Measurements from ENCODE around the gene THUMPD3.

DNA sequence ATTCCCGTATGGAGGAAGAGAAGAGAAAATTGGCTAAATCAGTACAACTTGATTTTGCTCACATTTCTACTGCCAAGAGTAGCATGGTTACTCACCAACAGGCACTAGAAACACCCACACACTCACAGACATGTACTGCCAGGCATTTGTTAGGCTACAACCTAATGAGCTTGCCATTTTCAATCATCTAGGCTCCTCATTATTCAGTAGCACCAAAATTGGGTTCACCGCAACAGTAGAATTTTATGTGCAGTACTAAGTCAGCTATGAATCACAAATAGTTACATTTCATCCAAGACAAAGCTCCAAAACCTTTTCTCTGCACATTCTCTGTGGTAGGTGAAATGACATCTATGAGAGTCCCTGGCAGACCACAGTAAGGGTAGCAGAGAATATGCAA lies 15.0 kb upstream of the THUMPD3 start:
- TF ChIP-seq EZH2phosphoT487 (IDR thresholded peaks at IDR 0.05; ENCODE audit: low read depth): no peak
- TF ChIP-seq, protein P1, sequence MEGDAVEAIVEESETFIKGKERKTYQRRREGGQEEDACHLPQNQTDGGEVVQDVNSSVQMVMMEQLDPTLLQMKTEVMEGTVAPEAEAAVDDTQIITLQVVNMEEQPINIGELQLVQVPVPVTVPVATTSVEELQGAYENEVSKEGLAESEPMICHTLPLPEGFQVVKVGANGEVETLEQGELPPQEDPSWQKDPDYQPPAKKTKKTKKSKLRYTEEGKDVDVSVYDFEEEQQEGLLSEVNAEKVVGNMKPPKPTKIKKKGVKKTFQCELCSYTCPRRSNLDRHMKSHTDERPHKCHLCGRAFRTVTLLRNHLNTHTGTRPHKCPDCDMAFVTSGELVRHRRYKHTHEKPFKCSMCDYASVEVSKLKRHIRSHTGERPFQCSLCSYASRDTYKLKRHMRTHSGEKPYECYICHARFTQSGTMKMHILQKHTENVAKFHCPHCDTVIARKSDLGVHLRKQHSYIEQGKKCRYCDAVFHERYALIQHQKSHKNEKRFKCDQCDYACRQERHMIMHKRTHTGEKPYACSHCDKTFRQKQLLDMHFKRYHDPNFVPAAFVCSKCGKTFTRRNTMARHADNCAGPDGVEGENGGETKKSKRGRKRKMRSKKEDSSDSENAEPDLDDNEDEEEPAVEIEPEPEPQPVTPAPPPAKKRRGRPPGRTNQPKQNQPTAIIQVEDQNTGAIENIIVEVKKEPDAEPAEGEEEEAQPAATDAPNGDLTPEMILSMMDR (IDR thresholded peaks at IDR 0.05; ENCODE audit: low read depth, low read length): no peak

Measured in OCI-LY3 (cell line).